Chondrocyte (in vitro differentiated cells): ENCODE data around the gene C2orf72. TPM values are rescaled to one million over a fixed set of nuclear protein-coding genes. Genes with fewer than 3 reads are reported as not detected.
A peak's percentile ranks its signal among the peaks of the same experiment; 100 is the strongest.

Source experiments
- DNase-seq: peaks from one replicate; pipeline ENCODE4 v3.0.0; 2021; ENCODE audit warnings: mixed read lengths, low spot score
- H3K27ac Mint-ChIP-seq: one replicate; pipeline ENCODE4 v1.8.0; 2021; ENCODE audit warnings: mild to moderate bottlenecking, moderate library complexity, mixed read lengths; ENCODE audit not compliant: unreplicated experiment
- H3K27me3 Mint-ChIP-seq: 2 replicates; pipeline ENCODE4 v1.8.0; 2021; ENCODE audit warnings: low read depth, mixed read lengths
- H3K36me3 Mint-ChIP-seq: 2 replicates; pipeline ENCODE4 v1.8.0; 2021; ENCODE audit warnings: low read depth, mixed read lengths
- H3K4me1 Mint-ChIP-seq: 2 replicates; pipeline ENCODE4 v1.8.0; 2021; ENCODE audit warnings: low read depth, mild to moderate bottlenecking, mixed read lengths
- H3K4me3 Mint-ChIP-seq: one replicate; pipeline ENCODE4 v1.8.0; 2021; ENCODE audit warnings: mild to moderate bottlenecking, moderate library complexity, mixed read lengths; ENCODE audit not compliant: unreplicated experiment
- H3K9me3 Mint-ChIP-seq: 2 replicates; pipeline ENCODE4 v1.8.0; 2021; ENCODE audit warnings: low read depth, mixed read lengths
- total RNA-seq: library from RNA; stranded (reverse); gene quantifications from 3 replicates; pipeline ENCODE4 v1.2.1, GENCODE V29; 2021
- TF ChIP-seq, protein P1 (sequence below): fragments of 200-600 bp; sonication (generic); IDR thresholded peaks from 2 replicates; pipeline ENCODE4 v1.5.0; 2021; ENCODE audit warnings: antibody characterized with exemption, mild to moderate bottlenecking, moderate library complexity

C2orf72 gene
- total RNA-seq, 1 donor from 2014 or later, result 1.3 TPM

DNA sequence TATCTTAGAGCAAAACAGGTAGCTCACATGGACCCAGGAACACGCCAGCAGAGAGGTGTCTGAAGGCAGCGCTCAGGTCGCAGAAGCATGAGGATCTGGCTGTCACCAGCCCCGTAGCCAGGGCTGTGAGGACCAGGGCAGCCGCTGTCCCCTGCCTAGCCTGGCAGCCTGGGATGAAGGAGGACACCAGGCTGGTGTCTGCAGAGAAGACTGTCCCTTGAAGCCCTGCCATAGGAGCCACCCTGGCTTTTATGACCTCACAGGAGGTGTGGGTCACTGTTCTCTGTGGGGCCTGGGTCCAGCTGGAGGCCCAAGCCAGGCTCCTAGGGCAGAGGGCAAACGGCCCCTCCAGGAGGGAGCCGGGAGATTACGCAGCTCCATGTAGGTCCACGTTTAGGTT is 41.5 kb upstream of the C2orf72 start, which contains the start of gene SPATA3:
SPATA3 (plus strand) TSS at position 301 of the 400 bp plus-strand sequence. CDS start 113 bp downstream, outside the sequence.
- H3K27ac Mint-ChIP-seq, result no peak within 1 kb of the TSS
- TF ChIP-seq, protein P1, sequence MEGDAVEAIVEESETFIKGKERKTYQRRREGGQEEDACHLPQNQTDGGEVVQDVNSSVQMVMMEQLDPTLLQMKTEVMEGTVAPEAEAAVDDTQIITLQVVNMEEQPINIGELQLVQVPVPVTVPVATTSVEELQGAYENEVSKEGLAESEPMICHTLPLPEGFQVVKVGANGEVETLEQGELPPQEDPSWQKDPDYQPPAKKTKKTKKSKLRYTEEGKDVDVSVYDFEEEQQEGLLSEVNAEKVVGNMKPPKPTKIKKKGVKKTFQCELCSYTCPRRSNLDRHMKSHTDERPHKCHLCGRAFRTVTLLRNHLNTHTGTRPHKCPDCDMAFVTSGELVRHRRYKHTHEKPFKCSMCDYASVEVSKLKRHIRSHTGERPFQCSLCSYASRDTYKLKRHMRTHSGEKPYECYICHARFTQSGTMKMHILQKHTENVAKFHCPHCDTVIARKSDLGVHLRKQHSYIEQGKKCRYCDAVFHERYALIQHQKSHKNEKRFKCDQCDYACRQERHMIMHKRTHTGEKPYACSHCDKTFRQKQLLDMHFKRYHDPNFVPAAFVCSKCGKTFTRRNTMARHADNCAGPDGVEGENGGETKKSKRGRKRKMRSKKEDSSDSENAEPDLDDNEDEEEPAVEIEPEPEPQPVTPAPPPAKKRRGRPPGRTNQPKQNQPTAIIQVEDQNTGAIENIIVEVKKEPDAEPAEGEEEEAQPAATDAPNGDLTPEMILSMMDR, result no peak
- H3K36me3 Mint-ChIP-seq, result no peaks in the 10 kb centered on the region
- DNase-seq, result no peak
- H3K9me3 Mint-ChIP-seq, result no peaks in the 10 kb centered on the region
- H3K27me3 Mint-ChIP-seq, result peaks cover 39% of the 10 kb centered on the region
- H3K4me1 Mint-ChIP-seq, result no peaks in the 10 kb centered on the region
- H3K4me3 Mint-ChIP-seq, result no peak within 1 kb of the TSS

DNA sequence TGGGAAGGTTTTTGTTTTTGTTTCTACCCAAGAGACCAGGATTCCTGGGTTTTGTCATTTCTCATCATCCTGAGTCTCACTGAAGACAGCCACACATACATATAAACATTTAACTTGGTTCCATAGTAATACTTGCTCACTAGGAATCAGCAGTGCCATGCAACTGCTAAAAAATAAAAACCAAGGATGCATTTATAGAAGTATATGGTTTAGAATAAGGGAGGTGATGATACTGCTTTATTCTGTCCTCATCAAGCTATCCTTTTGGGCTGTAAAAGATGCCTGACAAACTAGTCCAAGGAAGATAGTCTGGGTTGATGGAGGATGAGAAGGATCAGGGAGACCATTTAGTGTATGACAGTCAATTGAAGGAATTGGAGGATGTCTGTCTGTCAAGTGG is 40.7 kb upstream of the C2orf72 start:
- no peaks in the 10 kb centered on the region for H3K9me3 Mint-ChIP-seq
- H3K4me1 Mint-ChIP-seq, result peaks cover 2% of the 10 kb centered on the region
- TF ChIP-seq, protein P1, result no peak
- no peak for DNase-seq
- H3K36me3 Mint-ChIP-seq, result no peaks in the 10 kb centered on the region
- H3K27me3 Mint-ChIP-seq, result peaks cover 41% of the 10 kb centered on the region
- no peak overlapping the region for H3K27ac Mint-ChIP-seq
- no peak overlapping the region for H3K4me3 Mint-ChIP-seq

DNA sequence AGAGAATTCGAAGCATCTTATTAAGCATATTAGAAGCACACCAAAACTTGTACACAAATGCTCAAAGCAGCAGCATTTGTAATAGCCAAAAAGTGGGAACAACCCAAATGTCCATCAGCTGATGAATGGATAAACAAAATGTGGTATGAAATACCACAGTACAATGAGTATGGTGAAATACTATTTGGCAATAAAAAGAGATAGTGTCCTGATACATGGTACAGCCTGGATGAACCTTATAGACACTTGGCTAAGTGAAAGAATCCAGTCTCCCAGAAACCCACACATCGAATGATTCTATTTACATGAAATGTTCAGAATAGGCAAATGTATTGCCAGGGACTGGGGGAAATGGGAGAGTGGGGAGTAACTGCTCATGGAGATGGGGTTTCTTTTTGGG is 38.4 kb upstream of the C2orf72 start:
- Mint-ChIP-seq H3K27me3 (peaks cover 42% of the 10 kb centered on the region), H3K4me3 (no peak overlapping the region), H3K9me3 (no peaks in the 10 kb centered on the region), H3K4me1 (peaks cover 7% of the 10 kb centered on the region), H3K27ac (no peak overlapping the region), H3K36me3 (no peaks in the 10 kb centered on the region)
- DNase-seq, result no peak
- TF ChIP-seq, protein P1, result no peak

DNA sequence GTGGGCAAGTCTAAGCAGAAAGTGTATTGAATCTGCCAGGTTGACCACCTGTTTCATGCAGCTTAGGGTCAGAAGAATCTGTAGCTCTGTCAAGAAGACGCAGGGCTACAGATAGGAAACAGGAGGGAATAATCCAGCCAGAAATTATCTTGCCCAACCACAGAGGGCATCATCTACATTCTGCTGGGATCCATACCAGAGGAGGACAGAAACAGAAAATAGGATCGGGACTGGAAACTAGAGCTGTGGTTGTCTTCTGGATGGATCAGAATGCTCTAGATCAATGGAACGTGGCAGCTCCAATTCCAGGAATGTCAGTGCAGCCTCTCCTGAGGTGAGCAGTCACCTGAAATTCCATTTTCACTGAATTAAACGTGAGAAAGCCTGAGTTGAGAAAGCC is 37.8 kb upstream of the C2orf72 start:
- no peak for DNase-seq
- Mint-ChIP-seq H3K4me1 (peaks cover 7% of the 10 kb centered on the region), H3K27ac (no peak overlapping the region), H3K4me3 (no peak overlapping the region), H3K27me3 (peaks cover 45% of the 10 kb centered on the region), H3K9me3 (no peaks in the 10 kb centered on the region), H3K36me3 (no peaks in the 10 kb centered on the region)
- TF ChIP-seq, protein P1, result no peak

DNA sequence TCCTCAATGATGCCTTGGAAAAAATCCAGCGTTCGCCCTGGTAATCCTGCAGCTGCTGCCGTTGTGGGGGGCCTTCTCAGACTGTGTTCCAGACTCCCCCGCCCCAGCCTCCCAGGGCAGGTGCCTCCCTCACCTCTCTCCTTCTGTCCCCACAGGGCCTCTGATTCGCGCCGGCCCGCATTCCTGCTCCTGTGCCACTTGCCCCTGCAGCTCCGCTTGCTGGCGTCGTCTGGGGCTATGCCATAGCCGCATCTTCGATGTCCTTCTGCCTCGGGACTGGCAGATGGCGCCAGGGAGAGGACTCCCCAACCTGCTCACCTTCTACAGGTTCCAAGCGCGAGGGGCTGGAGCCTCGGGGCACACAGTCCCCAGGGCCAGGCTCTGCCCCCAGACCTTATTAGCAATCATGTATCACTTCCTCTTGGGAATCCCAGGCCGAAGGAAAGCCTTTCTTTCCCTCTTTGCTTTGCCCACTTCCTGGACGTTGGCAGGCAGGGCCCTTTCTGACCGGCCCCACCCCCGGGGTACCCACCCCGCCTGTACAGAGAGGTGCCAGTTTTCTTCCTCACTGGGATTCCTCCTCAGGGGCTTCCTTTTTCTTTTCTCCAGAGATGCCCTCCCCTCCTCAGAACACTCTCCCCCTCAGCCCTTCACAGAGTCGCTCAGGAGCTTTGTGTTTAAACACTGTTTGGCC is 37.0 kb upstream of the C2orf72 start:
- H3K27me3 Mint-ChIP-seq, result peaks cover 42% of the 10 kb centered on the region
- no peaks in the 10 kb centered on the region for H3K36me3 Mint-ChIP-seq
- no peak for DNase-seq
- no peak overlapping the region for H3K4me3 Mint-ChIP-seq
- H3K9me3 Mint-ChIP-seq, result peaks cover 3% of the 10 kb centered on the region
- no peak overlapping the region for H3K27ac Mint-ChIP-seq
- TF ChIP-seq, protein P1, result peak; percentile 27
- H3K4me1 Mint-ChIP-seq, result peaks cover 7% of the 10 kb centered on the region
